Measurements from ENCODE around the gene LRMDA.

- TF ChIP-seq, protein P1, sequence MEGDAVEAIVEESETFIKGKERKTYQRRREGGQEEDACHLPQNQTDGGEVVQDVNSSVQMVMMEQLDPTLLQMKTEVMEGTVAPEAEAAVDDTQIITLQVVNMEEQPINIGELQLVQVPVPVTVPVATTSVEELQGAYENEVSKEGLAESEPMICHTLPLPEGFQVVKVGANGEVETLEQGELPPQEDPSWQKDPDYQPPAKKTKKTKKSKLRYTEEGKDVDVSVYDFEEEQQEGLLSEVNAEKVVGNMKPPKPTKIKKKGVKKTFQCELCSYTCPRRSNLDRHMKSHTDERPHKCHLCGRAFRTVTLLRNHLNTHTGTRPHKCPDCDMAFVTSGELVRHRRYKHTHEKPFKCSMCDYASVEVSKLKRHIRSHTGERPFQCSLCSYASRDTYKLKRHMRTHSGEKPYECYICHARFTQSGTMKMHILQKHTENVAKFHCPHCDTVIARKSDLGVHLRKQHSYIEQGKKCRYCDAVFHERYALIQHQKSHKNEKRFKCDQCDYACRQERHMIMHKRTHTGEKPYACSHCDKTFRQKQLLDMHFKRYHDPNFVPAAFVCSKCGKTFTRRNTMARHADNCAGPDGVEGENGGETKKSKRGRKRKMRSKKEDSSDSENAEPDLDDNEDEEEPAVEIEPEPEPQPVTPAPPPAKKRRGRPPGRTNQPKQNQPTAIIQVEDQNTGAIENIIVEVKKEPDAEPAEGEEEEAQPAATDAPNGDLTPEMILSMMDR (conservative IDR thresholded peaks at IDR 0.05; ENCODE audit: low read length) = no peak
- no peak for TF ChIP-seq EZH2phosphoT487 (IDR thresholded peaks at IDR 0.05; ENCODE audit: borderline replicate concordance)
Observed at GRCh38 chr10:75592791-75593643, 161.6 kb downstream of the LRMDA start.

Data from Loucy (cell line).